Endothelial cell of umbilical vein (primary cell): ENCODE results near the gene CD19.
"Not testable (repeated sequence)": the region's sequence is repeated elsewhere in the genome, so short reads cannot be mapped to it uniquely, and the experiment has no call there.

Source experiments
- CTCF ChIP-seq, 2 donors: IDR thresholded peaks; 1 replicate in 1 of 2; 2 replicates in 1 of 2; pipeline ENCODE4 v1.5.1; 2011; ENCODE audit warnings: low read length in 2 of 2, mild to moderate bottlenecking in 2 of 2, moderate library complexity in 2 of 2, control low read depth in 1 of 2, inconsistent platforms in 1 of 2, low read depth in 1 of 2; ENCODE audit not compliant: insufficient read depth in 1 of 2; ENCODE audit errors: extremely low read depth in 1 of 2
- EZH2 ChIP-seq: IDR thresholded peaks from 2 replicates; pipeline ENCODE4 v1.6.1; 2012; ENCODE audit warnings: borderline replicate concordance, low read depth, mild to moderate bottlenecking, moderate library complexity, low read length, inconsistent platforms; ENCODE audit not compliant: severe bottlenecking
- FOS ChIP-seq: IDR thresholded peaks from 2 replicates; pipeline ENCODE4 v1.6.1; 2011; ENCODE audit warnings: mild to moderate bottlenecking, low read length, moderate library complexity, borderline replicate concordance; ENCODE audit not compliant: insufficient read depth
- POLR2A ChIP-seq: IDR thresholded peaks from 2 replicates; pipeline ENCODE4 v1.6.1; 2012; ENCODE audit warnings: low read depth, mild to moderate bottlenecking, control low read depth, low read length

DNA sequence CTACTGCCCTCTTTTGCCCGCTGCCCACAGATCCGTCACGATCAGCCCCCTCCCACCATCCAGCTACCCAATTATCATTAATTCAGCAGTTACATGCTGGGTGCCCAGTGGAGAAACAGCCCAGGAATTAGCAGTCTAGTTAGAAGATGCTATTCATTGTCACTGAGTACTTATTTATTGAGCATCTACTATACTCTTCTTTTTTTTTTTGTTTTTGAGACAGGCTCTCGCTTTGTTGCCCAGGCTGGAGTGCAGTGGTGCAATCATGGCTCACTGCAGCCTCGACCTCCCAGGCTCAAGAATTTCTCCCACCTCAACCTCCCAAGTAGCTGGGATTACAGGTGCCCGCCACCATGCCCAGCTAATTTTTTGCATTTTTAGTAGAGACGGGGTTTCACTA, 8.1 kb downstream of the CD19 start:
- TF ChIP-seq EZH2; CTCF (IDR thresholded peaks at IDR 0.05; ENCODE audit: extremely low read depth in 1 of 2, insufficient read depth in 1 of 2, low read depth in 1 of 2, low read length in 2 of 2); FOS; POLR2A: not testable (repeated sequence)
